Glutamatergic neuron (in vitro differentiated cells): ENCODE measurements around the gene CCR4. TPM values are rescaled to one million over a fixed set of nuclear protein-coding genes. Genes with fewer than 3 reads are reported as not detected.

Experiments used
- DNase-seq: peaks from one replicate; pipeline ENCODE4 v3.0.0; 2022
- H3K27ac Mint-ChIP-seq: one replicate; pipeline ENCODE4 v1.8.0; 2020; ENCODE audit warnings: mild to moderate bottlenecking, mixed read lengths, inconsistent platforms; ENCODE audit not compliant: unreplicated experiment
- H3K27me3 Mint-ChIP-seq: one replicate; pipeline ENCODE4 v1.8.0; 2020; ENCODE audit warnings: mild to moderate bottlenecking, moderate library complexity, mixed read lengths, inconsistent platforms; ENCODE audit not compliant: unreplicated experiment
- H3K36me3 Mint-ChIP-seq: one replicate; pipeline ENCODE4 v1.8.0; 2020; ENCODE audit warnings: mild to moderate bottlenecking, mixed read lengths, inconsistent platforms; ENCODE audit not compliant: unreplicated experiment
- H3K4me1 Mint-ChIP-seq: one replicate; pipeline ENCODE4 v1.8.0; 2020; ENCODE audit warnings: mild to moderate bottlenecking, low read depth, mixed read lengths, inconsistent platforms; ENCODE audit not compliant: unreplicated experiment
- H3K4me3 Mint-ChIP-seq: one replicate; pipeline ENCODE4 v1.8.0; 2020; ENCODE audit warnings: mild to moderate bottlenecking, mixed read lengths, inconsistent platforms; ENCODE audit not compliant: unreplicated experiment
- H3K9me3 Mint-ChIP-seq: one replicate; pipeline ENCODE4 v1.8.0; 2020; ENCODE audit warnings: mild to moderate bottlenecking, moderate library complexity, mixed read lengths, inconsistent platforms; ENCODE audit not compliant: unreplicated experiment
- total RNA-seq: library from RNA; stranded (reverse); fragmentation: NEBNext Ultra II Directional; extraction: Animal tissue kit (Norgen Biotek cat#: 25700); gene quantifications from one replicate; pipeline ENCODE4 v1.2.1, GENCODE V29; 2021; ENCODE audit not compliant: unreplicated experiment
- TF ChIP-seq, protein P1 (sequence below): fragments of 200-600 bp; sonication (generic); IDR thresholded peaks from one replicate; pipeline ENCODE4 v1.5.0; 2021; ENCODE audit not compliant: partially characterized antibody, unreplicated experiment

The CCR4 gene
- total RNA-seq, 1 donor from 2014 or later: not detected

DNA sequence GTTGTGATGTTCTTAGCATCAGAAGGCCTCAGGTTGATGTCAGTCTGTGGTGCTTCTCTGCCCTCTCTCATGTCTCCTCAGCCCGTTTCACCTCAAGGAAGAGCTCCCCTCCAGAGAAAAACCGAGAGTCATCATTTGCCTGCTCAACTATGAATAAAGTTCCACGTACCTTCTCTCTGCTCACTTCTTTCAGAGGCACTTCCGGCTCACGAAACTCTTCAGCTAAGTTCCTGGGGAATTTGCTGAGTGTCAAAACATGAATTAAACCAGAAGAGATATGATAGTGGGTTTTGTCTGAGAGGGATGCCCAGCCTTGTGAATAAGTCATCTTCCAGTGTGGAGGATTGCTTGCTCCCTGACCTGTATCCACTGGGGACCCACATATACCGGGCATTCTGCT, 37.7 kb downstream of the CCR4 start:
- Mint-ChIP-seq H3K4me3 (no peak overlapping the region), H3K9me3 (no peaks in the 10 kb centered on the region)

GRCh38 chr3:32990116-32990515, 38.7 kb downstream of the CCR4 start:
- DNase-seq: no peak
- Mint-ChIP-seq H3K4me1 (no peaks in the 10 kb centered on the region), H3K9me3 (no peaks in the 10 kb centered on the region), H3K27ac (no peak overlapping the region), H3K27me3 (peaks cover 2% of the 10 kb centered on the region), H3K4me3 (no peak overlapping the region), H3K36me3 (no peaks in the 10 kb centered on the region)
- TF ChIP-seq, protein P1, sequence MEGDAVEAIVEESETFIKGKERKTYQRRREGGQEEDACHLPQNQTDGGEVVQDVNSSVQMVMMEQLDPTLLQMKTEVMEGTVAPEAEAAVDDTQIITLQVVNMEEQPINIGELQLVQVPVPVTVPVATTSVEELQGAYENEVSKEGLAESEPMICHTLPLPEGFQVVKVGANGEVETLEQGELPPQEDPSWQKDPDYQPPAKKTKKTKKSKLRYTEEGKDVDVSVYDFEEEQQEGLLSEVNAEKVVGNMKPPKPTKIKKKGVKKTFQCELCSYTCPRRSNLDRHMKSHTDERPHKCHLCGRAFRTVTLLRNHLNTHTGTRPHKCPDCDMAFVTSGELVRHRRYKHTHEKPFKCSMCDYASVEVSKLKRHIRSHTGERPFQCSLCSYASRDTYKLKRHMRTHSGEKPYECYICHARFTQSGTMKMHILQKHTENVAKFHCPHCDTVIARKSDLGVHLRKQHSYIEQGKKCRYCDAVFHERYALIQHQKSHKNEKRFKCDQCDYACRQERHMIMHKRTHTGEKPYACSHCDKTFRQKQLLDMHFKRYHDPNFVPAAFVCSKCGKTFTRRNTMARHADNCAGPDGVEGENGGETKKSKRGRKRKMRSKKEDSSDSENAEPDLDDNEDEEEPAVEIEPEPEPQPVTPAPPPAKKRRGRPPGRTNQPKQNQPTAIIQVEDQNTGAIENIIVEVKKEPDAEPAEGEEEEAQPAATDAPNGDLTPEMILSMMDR: no peak

More for the DNA sequence above, 37.7 kb downstream of the CCR4 start:
- no peak overlapping the region for H3K27ac Mint-ChIP-seq
- TF ChIP-seq, protein P1: no peak
- peaks cover 2% of the 10 kb centered on the region for H3K27me3 Mint-ChIP-seq
- no peak for DNase-seq
- no peaks in the 10 kb centered on the region for H3K4me1 Mint-ChIP-seq
- no peaks in the 10 kb centered on the region for H3K36me3 Mint-ChIP-seq

GRCh38 chr3:32991781-32992180, 40.3 kb downstream of the CCR4 start:
- TF ChIP-seq, protein P1: no peak
- no peak for DNase-seq
- no peak overlapping the region for H3K27ac Mint-ChIP-seq
- no peaks in the 10 kb centered on the region for H3K36me3 Mint-ChIP-seq
- H3K4me3 Mint-ChIP-seq: no peak overlapping the region
- H3K9me3 Mint-ChIP-seq: no peaks in the 10 kb centered on the region
- H3K27me3 Mint-ChIP-seq: peaks cover 2% of the 10 kb centered on the region
- H3K4me1 Mint-ChIP-seq: no peaks in the 10 kb centered on the region

DNA sequence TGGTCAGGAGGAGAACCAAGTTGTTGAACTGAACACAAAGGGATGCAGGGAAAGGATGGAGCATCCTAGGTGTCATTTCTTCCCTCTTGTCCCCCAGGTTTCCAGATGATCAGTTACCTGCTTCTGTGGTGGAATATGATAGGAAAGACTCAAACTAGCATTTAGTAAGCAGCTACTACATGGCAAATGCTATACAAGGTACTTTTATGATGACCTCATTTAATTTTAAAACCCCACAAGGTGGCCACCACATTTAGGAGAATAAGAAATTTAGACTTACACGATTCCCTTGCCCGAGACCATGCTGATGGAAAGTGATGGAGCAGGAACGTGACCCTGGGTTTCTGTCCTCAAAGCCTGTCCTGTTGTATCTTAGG, 40.9 kb downstream of the CCR4 start:
- Mint-ChIP-seq H3K27ac (no peak overlapping the region), H3K27me3 (peaks cover 2% of the 10 kb centered on the region), H3K9me3 (no peaks in the 10 kb centered on the region), H3K4me3 (no peak overlapping the region), H3K36me3 (no peaks in the 10 kb centered on the region), H3K4me1 (no peaks in the 10 kb centered on the region)
- DNase-seq: no peak
- TF ChIP-seq, protein P1: no peak

DNA sequence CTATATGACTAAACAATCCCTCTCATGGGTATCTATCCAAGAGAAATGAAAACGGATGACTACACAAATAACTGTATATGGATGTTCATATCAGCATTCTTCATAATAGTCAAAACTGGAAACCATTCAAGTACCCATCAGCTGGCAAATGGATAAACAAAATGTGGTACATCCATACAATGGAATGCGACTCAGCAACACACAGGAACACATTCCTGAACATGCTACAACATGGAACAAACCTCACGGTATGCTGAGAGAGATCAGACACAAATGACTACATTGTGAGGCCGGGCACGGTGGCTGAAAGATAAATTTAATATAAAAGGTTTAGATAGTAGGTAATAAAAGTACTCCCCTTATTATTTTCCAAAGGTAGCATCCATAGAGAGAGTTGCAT, 42.6 kb downstream of the CCR4 start:
- Mint-ChIP-seq H3K9me3 (peaks cover 2% of the 10 kb centered on the region), H3K4me3 (no peak overlapping the region), H3K36me3 (no peaks in the 10 kb centered on the region), H3K27ac (no peak overlapping the region), H3K27me3 (no peaks in the 10 kb centered on the region), H3K4me1 (no peaks in the 10 kb centered on the region)
- TF ChIP-seq, protein P1: no peak
- no peak for DNase-seq
